Bronchial epithelial cell (primary cell): ENCODE measurements around the gene NPLOC4. TPM values are rescaled to one million over a fixed set of nuclear protein-coding genes. Genes with fewer than 3 reads are reported as not detected.

Source experiments
- DNase-seq: peaks from one replicate; pipeline ENCODE4 v3.0.0-alpha.2; 2010; ENCODE audit warnings: low read depth
- FAIRE-seq: peaks from 2 replicates; lab custom pipeline; 2011; peaks lifted over from hg19 to GRCh38; lab: Jason Lieb, UNC
- H3K27me3 ChIP-seq: 2 replicates; pipeline ENCODE4 v1.5.1; 2011; ENCODE audit warnings: low read length; ENCODE audit not compliant: control insufficient read depth, insufficient read depth
- H3K36me3 ChIP-seq: 2 replicates; pipeline ENCODE4 v1.5.1; 2011; ENCODE audit warnings: low read length; ENCODE audit not compliant: control insufficient read depth, insufficient read depth
- H3K4me3 ChIP-seq: 2 replicates; pipeline ENCODE4 v1.5.1; 2011; ENCODE audit warnings: mild to moderate bottlenecking, low read depth, low read length, control low read depth
- total RNA-seq: library from RNA; depleted of rRNA; stranded (reverse); fragments of >200 nt; gene quantifications from 2 replicates; pipeline ENCODE4 v1.2.1, GENCODE V29; 2014
- TF ChIP-seq, protein P1 (sequence below): IDR thresholded peaks from 2 replicates; pipeline ENCODE4 v1.5.1; 2011; ENCODE audit warnings: mild to moderate bottlenecking, moderate library complexity, low read length, control low read depth, inconsistent platforms; ENCODE audit not compliant: insufficient read depth, severe bottlenecking

Gene NPLOC4
- total RNA-seq, 1 donor from 2014 or later, result 60.0 TPM

DNA sequence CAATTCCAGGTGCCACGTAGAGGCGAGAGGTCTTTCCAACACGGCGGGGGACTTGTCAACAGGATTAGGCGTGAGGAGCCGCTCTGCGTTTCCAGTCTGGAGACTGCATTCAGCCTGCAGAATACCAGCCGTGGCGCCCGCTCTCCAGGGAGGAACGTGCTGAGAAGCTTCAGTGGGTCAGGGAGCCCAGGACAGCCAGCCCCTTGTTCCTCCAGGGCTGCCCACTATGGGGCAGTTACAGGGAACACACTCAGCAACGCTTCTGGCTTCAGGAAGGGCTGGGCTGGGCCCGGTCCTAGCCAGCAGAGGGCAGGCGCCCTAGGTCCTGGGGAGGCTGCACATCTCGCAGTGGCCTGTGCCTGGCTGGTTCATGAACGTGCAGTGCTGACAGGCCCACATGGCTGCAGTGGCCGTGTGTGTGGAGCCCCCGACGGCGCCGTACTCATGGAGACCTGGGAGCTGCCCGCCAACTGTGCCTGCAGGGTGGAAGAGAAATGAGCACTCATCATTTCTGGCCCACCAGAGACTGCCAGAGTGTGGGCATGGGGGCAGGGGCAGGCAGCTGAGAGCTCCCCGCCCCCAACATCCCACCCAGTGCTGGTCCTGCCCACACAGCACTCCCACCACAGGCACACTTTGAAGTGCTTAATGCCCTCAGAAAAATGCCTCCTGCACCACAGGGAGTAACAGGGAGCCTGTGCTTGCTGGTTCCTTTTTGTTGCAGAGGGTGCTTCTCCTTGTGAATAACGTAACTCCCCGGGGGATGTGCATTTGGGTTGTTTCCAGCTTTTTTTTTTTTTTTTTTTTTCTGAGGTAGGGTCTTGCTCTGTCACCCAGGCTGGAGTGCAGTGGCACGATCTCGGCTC, 77.7 kb downstream of the NPLOC4 start:
- TF ChIP-seq, protein P1, sequence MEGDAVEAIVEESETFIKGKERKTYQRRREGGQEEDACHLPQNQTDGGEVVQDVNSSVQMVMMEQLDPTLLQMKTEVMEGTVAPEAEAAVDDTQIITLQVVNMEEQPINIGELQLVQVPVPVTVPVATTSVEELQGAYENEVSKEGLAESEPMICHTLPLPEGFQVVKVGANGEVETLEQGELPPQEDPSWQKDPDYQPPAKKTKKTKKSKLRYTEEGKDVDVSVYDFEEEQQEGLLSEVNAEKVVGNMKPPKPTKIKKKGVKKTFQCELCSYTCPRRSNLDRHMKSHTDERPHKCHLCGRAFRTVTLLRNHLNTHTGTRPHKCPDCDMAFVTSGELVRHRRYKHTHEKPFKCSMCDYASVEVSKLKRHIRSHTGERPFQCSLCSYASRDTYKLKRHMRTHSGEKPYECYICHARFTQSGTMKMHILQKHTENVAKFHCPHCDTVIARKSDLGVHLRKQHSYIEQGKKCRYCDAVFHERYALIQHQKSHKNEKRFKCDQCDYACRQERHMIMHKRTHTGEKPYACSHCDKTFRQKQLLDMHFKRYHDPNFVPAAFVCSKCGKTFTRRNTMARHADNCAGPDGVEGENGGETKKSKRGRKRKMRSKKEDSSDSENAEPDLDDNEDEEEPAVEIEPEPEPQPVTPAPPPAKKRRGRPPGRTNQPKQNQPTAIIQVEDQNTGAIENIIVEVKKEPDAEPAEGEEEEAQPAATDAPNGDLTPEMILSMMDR, result no peak
- FAIRE-seq (no peak), DNase-seq (no peak)
- no peaks in the 10 kb centered on the region for H3K27me3 ChIP-seq
- H3K36me3 ChIP-seq, result peaks cover 21% of the 10 kb centered on the region
- no peak overlapping the region for H3K4me3 ChIP-seq

DNA sequence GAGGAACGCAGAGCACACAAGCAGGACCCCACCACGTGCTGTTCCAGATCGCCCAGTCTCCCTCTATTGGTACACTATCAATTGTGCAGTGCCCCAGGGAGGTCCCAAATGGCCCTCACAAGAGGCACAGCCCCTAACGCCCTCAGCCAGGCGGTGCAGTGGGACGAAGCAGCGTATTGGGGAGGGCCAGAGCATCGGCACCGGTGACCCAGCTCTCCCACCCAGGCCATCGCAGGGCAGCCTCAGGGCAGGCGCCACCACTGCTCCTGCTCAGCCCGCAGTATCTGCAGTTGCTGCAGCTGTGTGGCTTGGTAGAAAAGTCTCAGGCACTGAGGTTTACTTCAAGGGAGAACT, 78.8 kb downstream of the NPLOC4 start:
- FAIRE-seq (no peak), DNase-seq (no peak)
- TF ChIP-seq, protein P1, result no peak
- Histone ChIP-seq H3K36me3 (peaks cover 21% of the 10 kb centered on the region), H3K27me3 (no peaks in the 10 kb centered on the region), H3K4me3 (no peak overlapping the region)

DNA sequence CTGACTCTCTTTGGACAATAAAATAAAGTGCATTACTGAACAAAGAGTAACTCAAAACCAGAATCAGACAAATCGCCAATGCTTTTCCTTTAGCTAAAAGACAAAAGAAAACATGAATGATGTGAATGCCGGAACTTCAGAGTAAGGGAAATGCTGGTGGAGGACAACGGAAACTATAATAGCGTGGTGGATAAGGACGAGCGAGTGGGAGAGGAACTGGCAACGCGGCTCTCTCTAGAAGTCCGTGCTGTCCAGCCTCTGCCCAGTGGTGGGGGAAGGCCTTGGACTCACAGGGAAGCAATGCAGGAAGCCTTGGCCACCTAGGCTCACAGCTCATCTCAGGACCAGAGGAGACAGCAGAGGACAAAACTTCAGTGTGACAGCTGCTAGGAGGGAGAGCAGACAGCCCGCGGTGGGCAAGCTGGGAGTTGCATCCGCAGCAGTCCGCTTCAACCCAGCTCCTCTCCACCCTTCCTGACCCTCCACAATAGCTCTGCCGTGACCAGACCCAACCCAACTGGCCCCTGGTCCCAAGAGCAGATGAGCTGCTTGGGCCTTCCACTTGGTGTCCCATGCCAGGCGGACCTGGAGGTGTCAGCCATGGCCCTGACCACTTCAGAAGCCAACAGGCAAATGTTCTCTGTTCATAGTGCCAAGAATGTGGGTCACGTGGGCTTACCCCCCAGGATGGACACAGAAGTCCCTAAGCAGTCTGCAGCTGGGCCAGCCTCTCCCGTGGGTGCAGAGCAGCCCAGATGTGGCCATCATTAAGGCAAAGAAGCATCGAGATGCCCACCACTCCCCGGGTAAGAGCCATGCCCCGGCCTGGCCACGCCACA, 79.4 kb downstream of the NPLOC4 start:
- no peak for DNase-seq
- FAIRE-seq, result no peak
- H3K36me3 ChIP-seq, result peaks cover 21% of the 10 kb centered on the region
- H3K4me3 ChIP-seq, result no peak overlapping the region
- H3K27me3 ChIP-seq, result no peaks in the 10 kb centered on the region
- TF ChIP-seq, protein P1, result no peak

DNA sequence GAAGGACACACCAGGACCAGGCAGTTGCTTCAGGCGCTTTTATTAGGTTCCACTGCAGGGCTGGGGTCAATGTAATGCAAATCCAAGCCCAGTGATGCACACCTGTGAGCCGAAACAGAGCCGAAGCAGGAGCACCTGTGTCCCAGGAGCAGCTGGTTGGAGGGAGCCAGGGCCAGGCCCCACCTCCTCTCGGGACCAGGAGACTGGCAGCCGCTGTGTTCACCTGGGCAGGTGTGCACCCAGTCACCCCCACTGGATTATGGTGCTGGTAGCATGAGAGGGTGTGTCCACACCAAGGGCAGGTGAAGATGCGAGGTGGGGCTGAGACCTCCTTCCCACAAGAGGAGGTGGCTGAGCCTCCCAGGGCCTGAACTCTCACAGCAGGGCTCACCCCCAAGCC, 80.0 kb downstream of the NPLOC4 start:
- FAIRE-seq (no peak), DNase-seq (no peak)
- TF ChIP-seq, protein P1, result no peak
- Histone ChIP-seq H3K27me3 (no peaks in the 10 kb centered on the region), H3K36me3 (peaks cover 21% of the 10 kb centered on the region), H3K4me3 (no peak overlapping the region)

DNA sequence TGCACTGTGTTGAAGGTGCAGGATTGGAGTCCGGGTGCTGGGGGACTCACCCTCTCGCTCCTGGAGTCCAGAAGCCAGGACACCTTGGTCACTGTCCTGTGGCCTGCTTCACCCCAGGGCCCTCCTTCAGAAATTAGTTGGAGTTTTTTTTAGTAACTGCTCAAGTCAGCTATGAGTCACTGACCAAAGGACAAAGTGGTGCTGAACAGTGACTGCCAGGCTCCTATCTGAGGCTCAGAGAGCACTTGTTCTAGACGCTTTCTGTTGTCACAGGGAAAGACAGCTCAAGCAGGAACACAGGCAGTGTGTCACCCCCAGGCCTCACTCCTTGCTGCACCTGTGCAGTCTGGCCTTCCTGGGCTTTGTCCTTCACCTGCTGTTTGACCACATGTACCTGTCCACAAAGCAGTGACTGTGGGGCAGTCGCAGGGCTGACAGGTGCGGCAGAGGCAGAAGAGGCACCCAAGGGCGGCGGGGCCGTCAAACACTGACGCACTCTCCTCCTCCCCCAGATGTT, 80.7 kb downstream of the NPLOC4 start:
- no peak for DNase-seq

More for the DNA sequence above, 80.7 kb downstream of the NPLOC4 start:
- no peak for FAIRE-seq
- Histone ChIP-seq H3K36me3 (peaks cover 21% of the 10 kb centered on the region), H3K4me3 (no peak overlapping the region), H3K27me3 (no peaks in the 10 kb centered on the region)
- TF ChIP-seq, protein P1, result no peak
